T-helper 2 cell treated with Interferon-gamma antibody and Interleukin-4, amounts not matched to agents 100 ng/mL and 5 ng/mL, for 36 hours (primary cell): ENCODE measurements around the gene CRYL1. TPM values are rescaled to one million over a fixed set of nuclear protein-coding genes. Genes with fewer than 3 reads are reported as not detected.

ENCODE experiments used
- intact Hi-C: fragments of 100-400 bp; cut with micrococcal nuclease; formaldehyde crosslinking; loops from one replicate; pipeline ENCODE4 v1.15.1; 2023
- total RNA-seq: library from RNA; stranded (reverse); gene quantifications from 2 replicates; pipeline ENCODE4 v1.2.3, GENCODE V29; 2022

Gene CRYL1
- total RNA-seq, 1 donor from 2014 or later: 11.8 TPM

- intact Hi-C loops: no loop called here
Observed at GRCh38 chr13:20534038-20534608, 8.5 kb upstream of the CRYL1 start.

GRCh38 chr13:20528452-20528851, 2.8 kb upstream of the CRYL1 start:
- intact Hi-C loops: loop anchor here (5.0 kb wide), 1 partner anchor 571 kb away; the partner anchor contains the start of gene ZMYM2

GRCh38 chr13:20526664-20527063, 1.0 kb upstream of the CRYL1 start:
- intact Hi-C loops: loop anchor here (2.0 to 5.0 kb wide), 2 partner anchors 246 to 569 kb away; partner anchors contain the start of genes EEF1AKMT1 and ZMYM2

- intact Hi-C loops: loop anchor here (1.0 to 5.0 kb wide), 4 partner anchors 42 to 568 kb away; partner anchors contain the start of genes IFT88 and ZMYM2
Observed at GRCh38 chr13:20525144-20525600, 485 bp downstream of the CRYL1 start.

GRCh38 chr13:20521364-20522115, 4.1 kb downstream of the CRYL1 start:
- intact Hi-C loops: no loop called here

DNA sequence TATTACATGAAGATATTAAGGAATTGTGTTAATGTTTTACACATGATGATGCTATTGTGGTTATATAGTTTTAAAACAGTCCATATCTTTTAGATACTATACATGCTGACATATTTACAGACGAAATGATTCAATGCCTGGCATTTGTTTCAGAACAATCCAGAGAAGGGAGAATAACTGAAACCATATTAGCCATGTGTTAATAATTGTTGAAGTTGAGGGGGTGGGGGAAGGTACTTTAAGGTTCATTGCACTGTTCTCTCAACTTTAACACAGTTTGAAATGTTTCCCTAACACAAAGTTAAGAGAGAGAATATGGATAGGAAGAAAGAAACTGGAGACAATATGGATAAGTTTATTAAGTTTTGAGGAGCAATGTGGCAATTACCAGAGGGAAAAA, 5.8 kb downstream of the CRYL1 start:
- intact Hi-C loops: no loop called here

- intact Hi-C loops: no loop called here
Observed at GRCh38 chr13:20518660-20519100, 7.0 kb downstream of the CRYL1 start.

GRCh38 chr13:20514866-20515265, 10.8 kb downstream of the CRYL1 start:
- intact Hi-C loops: no loop called here

DNA sequence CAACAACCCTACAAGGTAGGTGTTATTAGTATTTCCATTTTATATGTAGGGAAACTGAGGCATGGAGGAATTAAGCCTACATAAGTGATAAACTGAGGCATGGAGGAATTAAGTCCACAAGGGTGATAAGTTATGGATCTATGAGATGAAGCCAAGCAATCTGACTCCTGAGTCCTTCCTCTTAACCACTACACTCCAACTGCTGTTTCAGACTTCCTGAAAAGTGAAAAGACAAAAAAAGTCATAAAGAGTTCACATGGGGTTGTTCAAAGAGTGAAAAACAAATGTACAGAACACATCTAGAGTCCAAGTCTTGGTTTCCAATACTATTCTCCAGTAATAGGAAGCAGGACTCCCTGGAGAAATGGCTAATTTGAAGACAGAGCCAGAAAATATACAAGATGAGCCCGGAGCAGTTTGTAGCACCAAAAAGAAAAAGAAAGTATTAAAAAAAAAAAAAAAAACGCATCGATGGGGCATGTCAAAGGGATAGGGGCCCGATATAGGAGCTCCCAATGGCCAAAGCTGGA, 12.1 kb downstream of the CRYL1 start:
- intact Hi-C loops: no loop called here

DNA sequence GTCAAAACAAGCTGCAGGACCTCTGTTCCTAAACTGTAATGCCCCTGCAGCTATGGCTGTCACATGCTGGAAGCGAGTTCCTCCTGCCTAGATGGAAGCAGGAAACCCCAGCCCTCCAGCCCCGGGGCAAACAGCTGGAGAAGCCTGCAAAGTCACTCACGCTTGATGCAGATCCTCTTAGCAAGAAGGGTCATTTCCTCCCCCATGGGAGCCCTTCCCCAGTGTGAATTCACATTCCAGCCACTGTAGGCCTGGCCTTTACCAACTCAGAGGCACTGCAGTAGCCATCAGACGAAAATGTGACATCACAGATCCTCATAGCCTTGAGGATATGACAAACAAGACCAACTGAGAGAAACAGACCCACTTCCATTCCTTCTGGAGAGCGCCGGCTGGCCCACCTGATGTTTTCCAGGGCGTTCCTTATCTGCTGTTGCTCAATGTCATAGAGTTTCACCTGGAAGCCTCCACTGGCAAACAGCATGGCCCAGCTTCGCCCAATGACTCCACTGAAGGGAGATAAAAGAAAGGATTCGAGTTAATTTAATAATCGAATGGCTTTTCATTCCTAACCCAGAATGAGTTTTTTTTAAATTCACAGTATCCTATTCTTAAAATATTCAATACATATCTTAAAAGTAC, 13.5 kb downstream of the CRYL1 start:
- intact Hi-C loops: no loop called here

DNA sequence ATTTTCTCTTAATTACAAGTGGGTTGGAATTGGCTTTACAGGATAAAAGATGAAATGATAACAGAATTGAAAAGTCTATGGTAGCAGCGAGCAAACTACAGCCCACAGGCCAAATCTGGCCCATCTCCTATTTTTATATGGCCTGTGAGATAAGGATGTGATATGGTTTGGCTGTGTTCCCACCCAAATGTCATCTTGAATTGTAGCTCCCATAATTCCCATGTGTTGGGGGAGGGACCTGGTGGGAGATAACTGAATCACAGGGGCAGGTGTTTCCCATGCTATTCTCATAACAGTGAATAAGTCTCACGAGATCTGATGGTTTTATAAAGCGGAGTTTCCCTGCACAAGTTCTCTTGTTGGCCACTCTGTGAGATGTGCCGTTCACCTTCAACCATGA, 19.0 kb downstream of the CRYL1 start:
- intact Hi-C loops: no loop called here

DNA sequence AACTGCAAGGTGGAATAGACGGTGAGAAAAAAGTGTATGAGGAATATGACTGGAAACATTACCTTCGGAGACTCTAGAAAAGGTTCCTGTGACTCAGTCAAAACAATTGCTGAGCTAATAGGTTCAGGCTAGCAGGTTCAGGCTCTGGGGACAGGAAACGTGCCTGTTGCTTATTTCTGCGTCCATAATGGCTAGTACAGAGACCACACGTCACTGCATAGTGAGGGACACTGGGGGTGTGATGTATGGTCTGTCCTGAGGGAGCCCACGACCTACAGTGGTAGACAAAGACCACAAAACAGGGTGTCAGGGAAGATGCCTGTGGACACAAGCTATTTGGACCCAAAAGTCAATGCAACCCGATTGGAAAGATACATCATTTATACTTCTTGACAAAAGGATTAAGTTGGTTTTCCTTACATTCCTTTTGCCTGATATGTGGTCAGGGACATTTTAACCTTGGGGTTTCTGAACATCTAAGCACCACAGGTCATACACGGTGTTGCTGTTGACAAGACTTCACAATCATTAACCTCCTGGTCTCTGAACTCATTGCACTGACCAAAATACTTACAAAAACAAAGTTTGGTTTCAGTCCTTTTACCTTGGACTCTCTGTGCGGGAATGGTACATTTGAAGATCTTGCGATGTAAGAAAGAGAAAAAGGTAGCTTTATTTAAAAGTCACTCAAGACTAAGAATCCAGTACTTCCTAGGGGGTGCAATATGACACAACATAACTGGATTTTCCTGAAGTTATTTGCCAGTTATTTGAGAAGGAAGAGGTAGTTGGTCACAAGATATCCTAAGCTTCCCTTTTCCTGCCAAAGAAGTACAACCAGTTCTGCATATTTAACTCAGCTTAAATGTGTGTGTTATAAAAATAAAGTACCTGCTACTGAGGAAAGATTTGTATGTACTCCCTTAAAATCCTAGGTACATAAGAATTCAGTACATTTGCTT, 20.0 kb downstream of the CRYL1 start:
- intact Hi-C loops: no loop called here

DNA sequence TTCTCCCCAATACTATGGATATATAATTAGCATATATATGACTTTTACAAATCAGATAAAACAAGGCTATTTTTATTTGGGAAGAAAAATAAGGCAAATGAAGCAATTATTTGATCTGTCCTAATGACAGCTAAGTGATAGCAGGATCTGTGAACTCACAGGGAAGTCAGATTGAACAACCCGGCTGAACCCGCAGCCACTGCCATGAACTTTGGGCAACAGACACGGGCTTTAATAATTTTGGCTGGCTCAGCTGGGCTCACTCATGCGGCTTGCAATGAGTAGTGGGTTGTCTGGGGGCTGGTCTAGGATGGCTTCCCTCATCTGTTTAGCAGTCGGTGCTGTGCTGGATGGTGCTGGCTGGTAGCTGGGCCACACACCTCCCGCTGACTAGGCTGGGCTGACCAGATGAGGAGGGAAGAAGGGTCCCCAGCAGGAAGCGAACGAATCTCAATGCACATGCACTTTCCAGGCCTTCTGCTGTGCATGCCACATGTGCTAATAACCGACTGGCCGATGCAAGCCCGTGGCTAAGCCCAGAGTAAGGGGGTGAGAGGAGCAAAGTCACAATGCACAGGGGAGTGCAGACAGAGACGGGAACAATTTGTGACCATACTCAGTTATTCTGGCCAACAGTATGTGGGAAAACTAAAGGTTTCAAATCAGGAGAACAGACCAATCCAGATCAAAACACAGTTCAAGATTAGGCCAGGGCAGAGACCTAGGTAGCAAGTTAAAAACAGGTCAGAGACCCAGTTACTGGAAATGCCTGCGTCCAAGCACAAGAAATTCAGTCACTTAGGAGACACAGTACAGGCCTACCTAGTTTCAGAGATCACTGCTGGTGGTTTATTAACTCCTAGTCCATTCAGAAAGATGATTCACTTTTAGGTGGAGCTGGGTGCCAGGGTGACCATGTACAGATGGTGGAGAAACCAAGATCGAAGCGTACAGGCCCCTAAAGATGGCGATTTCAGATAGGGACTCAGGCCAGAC, 22.3 kb downstream of the CRYL1 start:
- intact Hi-C loops: no loop called here

- intact Hi-C loops: no loop called here
Observed at GRCh38 chr13:20501592-20501991, 24.1 kb downstream of the CRYL1 start.

- intact Hi-C loops: no loop called here
Observed at GRCh38 chr13:20501120-20501519, 24.5 kb downstream of the CRYL1 start.

- intact Hi-C loops: loop anchor here (10.0 kb wide), 1 partner anchor 975 kb away; no protein-coding TSS in a partner anchor
Observed at GRCh38 chr13:20499986-20500385, 25.7 kb downstream of the CRYL1 start.

DNA sequence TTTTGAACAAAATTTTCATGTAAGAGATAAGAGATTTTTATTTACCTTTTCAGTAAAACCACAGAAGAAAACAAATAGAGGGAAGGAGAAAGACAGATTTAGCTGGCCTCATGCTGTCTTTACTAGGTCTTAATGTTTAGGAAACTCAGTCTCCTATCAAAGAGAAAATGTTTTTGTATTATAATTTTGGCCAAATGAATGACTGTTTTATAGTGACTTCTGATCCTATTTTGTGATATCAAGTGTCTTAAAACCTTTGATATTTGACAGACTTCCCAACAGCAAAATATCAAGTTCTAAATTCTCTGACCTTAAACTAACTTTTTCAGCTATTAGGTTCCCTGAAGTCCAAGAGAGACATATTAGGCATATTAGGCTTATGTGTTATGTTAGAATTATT, 27.0 kb downstream of the CRYL1 start:
- intact Hi-C loops: loop anchor here (10.0 kb wide), 1 partner anchor 976 kb away; no protein-coding TSS in a partner anchor

DNA sequence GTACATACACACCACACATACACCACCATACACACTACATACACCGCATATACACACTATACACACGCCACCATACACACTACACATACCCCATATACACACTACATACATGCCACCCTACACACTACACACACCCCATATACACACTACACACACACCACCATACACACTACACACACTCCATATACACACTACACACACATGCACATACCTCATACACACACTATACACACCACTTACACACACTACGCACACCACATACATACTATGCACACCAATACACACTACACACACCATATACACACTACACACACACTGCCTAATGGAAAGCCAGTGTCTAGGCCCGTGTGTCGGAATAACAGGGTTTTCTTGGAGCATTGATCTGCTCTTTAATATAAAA, 27.5 kb downstream of the CRYL1 start:
- intact Hi-C loops: loop anchor here (10.0 kb wide), 1 partner anchor 977 kb away; no protein-coding TSS in a partner anchor
